ENCODE measurements around the gene CACNA1B.

The CACNA1B gene

GRCh38 chr9:138071731-138072130, 194.1 kb downstream of the CACNA1B start:
- H3K4me1 Mint-ChIP-seq, result no peaks in the 10 kb centered on the region
- DNase-seq, result no peak
- H3K9me3 Mint-ChIP-seq, result no peaks in the 10 kb centered on the region
- peak overlapping the region in 1 of 2 donors; percentile 68 for H3K27ac Mint-ChIP-seq
- peaks cover 19% of the 10 kb centered on the region for H3K27me3 Mint-ChIP-seq
- ATAC-seq, result no peak
- H3K4me3 Mint-ChIP-seq, result no peak overlapping the region

- ATAC-seq (no peak), DNase-seq (no peak)
- Mint-ChIP-seq H3K4me1 (no peaks in the 10 kb centered on the region), H3K27ac (no peak overlapping the region), H3K27me3 (peaks cover 19% of the 10 kb centered on the region), H3K4me3 (no peak overlapping the region), H3K9me3 (no peaks in the 10 kb centered on the region)
Observed at GRCh38 chr9:138072161-138072842, 194.7 kb downstream of the CACNA1B start.

GRCh38 chr9:138072897-138073296, 195.3 kb downstream of the CACNA1B start:
- H3K4me1 Mint-ChIP-seq, result no peaks in the 10 kb centered on the region
- H3K4me3 Mint-ChIP-seq, result no peak overlapping the region
- ATAC-seq (no peak), DNase-seq (no peak)
- no peak overlapping the region for H3K27ac Mint-ChIP-seq
- no peaks in the 10 kb centered on the region for H3K9me3 Mint-ChIP-seq
- peaks cover 19% of the 10 kb centered on the region for H3K27me3 Mint-ChIP-seq

- Mint-ChIP-seq H3K4me3 (peak overlapping the region in 1 of 2 donors; percentile 9), H3K9me3 (no peaks in the 10 kb centered on the region), H3K4me1 (no peaks in the 10 kb centered on the region), H3K27me3 (peaks cover 21% of the 10 kb centered on the region), H3K27ac (no peak overlapping the region)
- DNase-seq, result no peak
- no peak for ATAC-seq
Observed at GRCh38 chr9:138073408-138073807, 195.8 kb downstream of the CACNA1B start.

GRCh38 chr9:138073808-138074207, 196.2 kb downstream of the CACNA1B start:
- no peak overlapping the region for H3K27ac Mint-ChIP-seq
- no peaks in the 10 kb centered on the region for H3K9me3 Mint-ChIP-seq
- H3K4me3 Mint-ChIP-seq, result no peak overlapping the region
- DNase-seq, result no peak
- H3K27me3 Mint-ChIP-seq, result peaks cover 25% of the 10 kb centered on the region
- no peaks in the 10 kb centered on the region for H3K4me1 Mint-ChIP-seq
- ATAC-seq, result no peak

- peaks cover 32% of the 10 kb centered on the region for H3K27me3 Mint-ChIP-seq
- no peak for ATAC-seq
Observed at GRCh38 chr9:138074516-138074915, 196.9 kb downstream of the CACNA1B start.

GRCh38 chr9:138075496-138075895, 197.9 kb downstream of the CACNA1B start:
- DNase-seq, result no peak
- H3K4me1 Mint-ChIP-seq, result no peaks in the 10 kb centered on the region
- H3K27me3 Mint-ChIP-seq, result peaks cover 32% of the 10 kb centered on the region
- H3K4me3 Mint-ChIP-seq, result no peak overlapping the region
- no peaks in the 10 kb centered on the region for H3K9me3 Mint-ChIP-seq
- ATAC-seq, result no peak
- H3K27ac Mint-ChIP-seq, result no peak overlapping the region

More at GRCh38 chr9:138074516-138074915, 196.9 kb downstream of the CACNA1B start:
- no peak overlapping the region for H3K27ac Mint-ChIP-seq
- no peaks in the 10 kb centered on the region for H3K9me3 Mint-ChIP-seq
- no peak overlapping the region for H3K4me3 Mint-ChIP-seq
- no peaks in the 10 kb centered on the region for H3K4me1 Mint-ChIP-seq
- DNase-seq, result no peak

GRCh38 chr9:138075961-138076649, 198.5 kb downstream of the CACNA1B start:
- no peaks in the 10 kb centered on the region for H3K4me1 Mint-ChIP-seq
- ATAC-seq (no peak), DNase-seq (no peak)
- no peak overlapping the region for H3K27ac Mint-ChIP-seq
- no peak overlapping the region for H3K4me3 Mint-ChIP-seq
- H3K9me3 Mint-ChIP-seq, result no peaks in the 10 kb centered on the region
- H3K27me3 Mint-ChIP-seq, result peaks cover 30% of the 10 kb centered on the region

- no peak for ATAC-seq
- Mint-ChIP-seq H3K27ac (no peak overlapping the region), H3K4me3 (no peak overlapping the region), H3K27me3 (peaks cover 25% of the 10 kb centered on the region), H3K4me1 (no peaks in the 10 kb centered on the region), H3K9me3 (no peaks in the 10 kb centered on the region)
- DNase-seq, result no peak
Observed at GRCh38 chr9:138076650-138077009, 199.0 kb downstream of the CACNA1B start.

- DNase-seq, result no peak
- Mint-ChIP-seq H3K4me3 (no peak overlapping the region), H3K4me1 (no peaks in the 10 kb centered on the region), H3K9me3 (no peaks in the 10 kb centered on the region), H3K27me3 (peaks cover 21% of the 10 kb centered on the region), H3K27ac (no peak overlapping the region)
- ATAC-seq, result no peak
Observed at GRCh38 chr9:138077126-138077525, 199.5 kb downstream of the CACNA1B start.

GRCh38 chr9:138077898-138078540, 200.4 kb downstream of the CACNA1B start:
- ATAC-seq (no peak), DNase-seq (no peak)
- Mint-ChIP-seq H3K27ac (peak overlapping the region in 1 of 2 donors; percentile 16), H3K4me1 (no peaks in the 10 kb centered on the region), H3K27me3 (peaks cover 15% of the 10 kb centered on the region), H3K4me3 (no peak overlapping the region), H3K9me3 (no peaks in the 10 kb centered on the region)

GRCh38 chr9:138078846-138079245, 201.3 kb downstream of the CACNA1B start:
- H3K27me3 Mint-ChIP-seq, result peaks cover 13% of the 10 kb centered on the region
- H3K9me3 Mint-ChIP-seq, result no peaks in the 10 kb centered on the region
- no peak overlapping the region for H3K27ac Mint-ChIP-seq
- DNase-seq (no peak), ATAC-seq (no peak)
- no peak overlapping the region for H3K4me3 Mint-ChIP-seq
- no peaks in the 10 kb centered on the region for H3K4me1 Mint-ChIP-seq

GRCh38 chr9:138080979-138081378, 203.4 kb downstream of the CACNA1B start:
- no peak for DNase-seq
- ATAC-seq, result no peak
- peaks cover 13% of the 10 kb centered on the region for H3K27me3 Mint-ChIP-seq
- no peaks in the 10 kb centered on the region for H3K4me1 Mint-ChIP-seq
- no peak overlapping the region for H3K4me3 Mint-ChIP-seq
- H3K27ac Mint-ChIP-seq, result no peak overlapping the region
- peaks cover 13% of the 10 kb centered on the region in 2 donors for H3K9me3 Mint-ChIP-seq

- Mint-ChIP-seq H3K9me3 (peaks cover 20 to 21% of the 10 kb centered on the region in 2 donors), H3K27me3 (peaks cover 13% of the 10 kb centered on the region), H3K4me3 (no peak overlapping the region), H3K27ac (no peak overlapping the region), H3K4me1 (no peaks in the 10 kb centered on the region)
- ATAC-seq (no peak), DNase-seq (peak in 1 of 2 donors; percentile 5)
Observed at GRCh38 chr9:138082918-138083636, 205.5 kb downstream of the CACNA1B start.

GRCh38 chr9:138083873-138084272, 206.3 kb downstream of the CACNA1B start:
- Mint-ChIP-seq H3K4me3 (no peak overlapping the region), H3K27me3 (peaks cover 9% of the 10 kb centered on the region), H3K9me3 (peaks cover 20 to 21% of the 10 kb centered on the region in 2 donors), H3K4me1 (no peaks in the 10 kb centered on the region), H3K27ac (no peak overlapping the region)
- no peak for ATAC-seq
- DNase-seq, result peak in 1 of 2 donors; percentile 2

Data from stimulated activated naive CD8-positive, alpha-beta T cell treated with anti-CD3 and anti-CD28 coated beads, Interleukin-15, amount 100 ng/mL, for 72 hours (primary cell).